ENCODE measurements around the gene NACA. TPM values are rescaled to one million over a fixed set of nuclear protein-coding genes. Genes with fewer than 3 reads are reported as not detected.
"Not testable (repeated sequence)": the region's sequence is repeated elsewhere in the genome, so short reads cannot be mapped to it uniquely, and the experiment has no call there.

NACA gene
- total and polyA plus RNA-seq, 3 experiments from 2014 or later, result 957 to 1,079 (median 1,017) TPM

DNA sequence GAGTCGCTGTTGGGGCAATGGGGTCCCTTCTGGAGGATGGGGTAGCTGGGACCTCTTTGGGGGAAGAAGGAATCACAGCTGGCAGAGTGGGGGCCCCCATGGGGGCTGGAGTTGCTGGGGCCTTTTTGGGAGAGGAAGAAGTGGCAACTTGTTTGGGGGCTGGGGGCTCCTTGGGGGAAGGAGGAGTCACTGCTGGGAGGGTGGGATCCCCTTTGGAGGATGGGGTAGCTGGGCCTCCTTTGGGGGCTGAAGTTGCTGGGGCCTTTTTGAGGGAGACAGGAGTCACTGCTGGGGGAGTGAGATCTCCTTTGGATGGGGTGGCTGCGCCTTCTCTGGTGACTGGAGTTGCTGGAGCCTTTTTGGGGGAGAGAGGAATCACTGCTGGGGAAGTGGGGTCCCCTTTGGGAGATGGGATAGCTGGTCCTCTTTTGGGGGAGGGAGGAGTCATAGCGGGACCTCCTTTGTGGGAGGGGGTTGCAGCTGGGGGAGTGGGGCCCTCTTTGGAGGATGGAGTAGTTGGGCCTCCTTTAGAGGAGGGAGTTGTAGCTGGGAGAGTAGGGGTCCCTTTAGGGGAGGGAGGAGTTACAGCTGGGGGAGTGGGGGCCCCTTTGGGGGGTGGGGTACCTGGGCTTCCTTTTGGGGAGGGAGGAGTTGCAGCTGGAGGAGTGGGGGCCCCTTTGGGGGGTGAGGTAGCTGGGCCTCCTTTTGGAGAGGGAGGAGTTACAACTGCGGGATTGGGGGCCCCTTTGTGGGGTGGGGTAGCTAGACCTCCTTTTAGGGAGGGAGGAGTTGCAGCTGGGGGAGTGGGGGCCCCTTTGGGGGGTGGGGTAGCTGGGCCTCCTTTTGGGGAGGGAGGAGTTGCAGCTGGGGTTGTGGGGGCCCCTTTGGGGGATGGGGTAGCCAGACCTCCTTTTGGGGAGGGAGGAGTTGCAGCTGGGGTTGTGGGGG, 7.9 kb downstream of the NACA start:
- peak overlapping the region in 6 of 8 donors; percentile 53 to 94 (median 83) for H3K27ac Mint-ChIP-seq
- no peaks in the 10 kb centered on the region for H3K9me3 ChIP-seq (ENCODE audit: low read length)
- peaks cover 10 to 83% (median 25%) of the 10 kb centered on the region in 3 donors for H3K36me3 Mint-ChIP-seq
- peak overlapping the region in 1 of 7 donors; percentile 49 for H3K4me3 Mint-ChIP-seq
- H3K4me1 Mint-ChIP-seq, result peaks cover 55 to 62% (median 62%) of the 10 kb centered on the region in 3 donors
- H3K4me1 ChIP-seq (ENCODE audit: insufficient read depth, low read length), result peaks cover 52% of the 10 kb centered on the region
- H3K27ac ChIP-seq (ENCODE audit: low read depth, low read length), result no peak overlapping the region
- no peaks in the 10 kb centered on the region for H3K9me3 Mint-ChIP-seq
- H3K4me3 ChIP-seq (ENCODE audit: low read length), result no peak overlapping the region
- peaks cover 0 to 4% of the 10 kb centered on the region in 2 donors for H3K27me3 Mint-ChIP-seq
- no peak for DNase-seq
- peaks cover 66% of the 10 kb centered on the region for H3K36me3 ChIP-seq (ENCODE audit: insufficient read depth, low read length)
- H3K27me3 ChIP-seq (ENCODE audit: insufficient read depth, low read length, poor library complexity, severe bottlenecking), result no peaks in the 10 kb centered on the region
- POLR2A ChIA-PET, result interaction anchor here (1.4 kb wide), 1 partner anchor 8 kb away, joined by 4 read pairs; the partner anchor contains the start of gene NACA
- CTCF ChIA-PET, result interaction anchor here (0.7 to 1.2 kb wide), 4 partner anchors 29 to 46 kb away, joined by 3 read pairs; partner anchors contain the start of gene PTGES3

DNA sequence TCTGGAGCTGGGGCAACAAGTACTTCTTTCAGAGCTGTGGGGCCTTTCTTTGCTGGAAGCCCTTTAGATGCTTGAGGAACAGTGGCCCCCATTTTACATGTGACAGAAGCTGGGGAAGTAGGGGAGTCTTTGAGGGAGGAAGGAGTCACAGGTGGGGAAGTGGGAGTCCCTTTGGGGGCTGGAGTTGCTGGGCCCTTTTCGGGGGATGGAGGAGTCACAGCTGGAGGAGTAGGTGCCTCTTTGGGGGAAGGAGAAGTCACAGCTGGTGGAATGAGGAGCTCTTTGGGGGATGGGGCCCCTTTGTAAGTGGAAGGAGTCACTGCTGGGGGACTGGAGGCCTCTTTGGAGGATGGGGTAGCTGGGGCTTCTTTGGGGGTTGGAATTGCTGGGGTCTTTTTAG, 8.6 kb downstream of the NACA start:
- H3K4me3 Mint-ChIP-seq, result peak overlapping the region in 3 of 7 donors; percentile 1 to 22 (median 5)

DNA sequence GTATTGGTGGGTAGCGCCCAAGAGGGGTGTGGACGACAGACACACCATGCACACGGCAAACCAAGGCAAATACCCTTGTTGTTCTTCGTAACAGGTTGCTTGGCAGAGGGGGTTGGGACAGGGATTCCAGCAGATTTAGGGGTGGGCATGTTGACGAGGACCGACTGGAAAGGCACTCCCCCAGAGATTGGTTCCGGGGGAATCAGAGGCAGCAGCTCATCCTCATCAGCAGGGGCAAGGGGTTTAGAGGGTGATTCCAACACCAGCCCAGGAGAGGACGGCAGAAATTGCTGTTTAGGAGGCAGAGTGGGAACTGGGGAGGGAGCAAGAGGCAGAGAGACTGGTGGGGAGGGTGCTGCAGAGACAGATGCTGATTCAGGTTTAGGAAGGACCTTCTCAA, 9.3 kb downstream of the NACA start:
- no peak overlapping the region for H3K4me3 ChIP-seq (ENCODE audit: low read length)
- no peak overlapping the region for H3K27ac ChIP-seq (ENCODE audit: low read depth, low read length)
- Mint-ChIP-seq H3K4me3 (no peak overlapping the region), H3K27me3 (peaks cover 0 to 4% of the 10 kb centered on the region in 2 donors), H3K4me1 (peaks cover 41 to 48% (median 48%) of the 10 kb centered on the region in 3 donors), H3K27ac (peak overlapping the region in 6 of 8 donors; percentile 7 to 82 (median 58)), H3K36me3 (peaks cover 10 to 80% (median 30%) of the 10 kb centered on the region in 3 donors), H3K9me3 (no peaks in the 10 kb centered on the region)
- peaks cover 38% of the 10 kb centered on the region for H3K4me1 ChIP-seq (ENCODE audit: insufficient read depth, low read length)
- H3K27me3 ChIP-seq (ENCODE audit: insufficient read depth, low read length, poor library complexity, severe bottlenecking), result no peaks in the 10 kb centered on the region
- DNase-seq, result peak in 1 of 5 donors; percentile 22
- peaks cover 57% of the 10 kb centered on the region for H3K36me3 ChIP-seq (ENCODE audit: insufficient read depth, low read length)
- ChIA-PET CTCF (no interaction called here), POLR2A (interaction anchor here (1.4 kb wide), 1 partner anchor 10 kb away, joined by 4 read pairs; the partner anchor contains the start of gene NACA)
- H3K9me3 ChIP-seq (ENCODE audit: low read length), result no peaks in the 10 kb centered on the region

More for the DNA sequence above, 8.6 kb downstream of the NACA start:
- Mint-ChIP-seq H3K27me3 (peaks cover 0 to 4% of the 10 kb centered on the region in 2 donors), H3K4me1 (peaks cover 48 to 55% (median 54%) of the 10 kb centered on the region in 3 donors), H3K27ac (peak overlapping the region; percentile 10 to 94 (median 83)), H3K9me3 (no peaks in the 10 kb centered on the region), H3K36me3 (peaks cover 10 to 81% (median 27%) of the 10 kb centered on the region in 3 donors)
- peaks cover 58% of the 10 kb centered on the region for H3K36me3 ChIP-seq (ENCODE audit: insufficient read depth, low read length)
- POLR2A ChIA-PET, result interaction anchor here (1.4 kb wide), 1 partner anchor 9 kb away, joined by 4 read pairs; the partner anchor contains the start of gene NACA
- no peaks in the 10 kb centered on the region for H3K27me3 ChIP-seq (ENCODE audit: insufficient read depth, low read length, poor library complexity, severe bottlenecking)
- H3K4me3 ChIP-seq (ENCODE audit: low read length), result no peak overlapping the region
- DNase-seq, result peak in 1 of 5 donors; percentile 1
- no peak overlapping the region for H3K27ac ChIP-seq (ENCODE audit: low read depth, low read length)
- peaks cover 45% of the 10 kb centered on the region for H3K4me1 ChIP-seq (ENCODE audit: insufficient read depth, low read length)
- CTCF ChIA-PET, result interaction anchor here (0.7 to 1.0 kb wide), 2 partner anchors 29 to 45 kb away, joined by 3 read pairs; no protein-coding TSS in a partner anchor
- no peaks in the 10 kb centered on the region for H3K9me3 ChIP-seq (ENCODE audit: low read length)

DNA sequence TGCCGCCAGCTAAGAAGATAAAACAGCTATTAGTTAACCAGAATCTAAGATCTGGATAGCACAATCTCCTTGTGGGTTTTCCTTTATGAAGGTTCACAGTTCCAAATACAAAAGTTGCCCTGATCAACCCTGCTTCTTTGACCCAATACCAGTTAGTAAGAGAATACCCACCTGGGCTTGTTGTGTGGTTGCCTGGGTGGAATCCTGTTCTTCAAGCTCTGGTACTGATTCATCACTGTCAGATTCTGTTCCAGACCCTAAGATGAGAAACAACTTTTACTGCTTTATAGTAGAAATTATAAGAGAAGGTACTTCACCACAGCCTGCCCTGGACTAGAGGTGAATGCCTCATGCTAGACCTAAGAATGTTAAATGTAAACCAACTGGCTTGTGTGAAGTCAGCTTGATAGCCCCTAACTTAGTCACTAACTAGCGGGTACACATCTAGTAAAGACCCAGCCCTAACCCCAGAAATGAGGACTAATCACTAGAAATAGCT, 10.6 kb downstream of the NACA start:
- Histone ChIP-seq H3K9me3 (ENCODE audit: low read length) (no peaks in the 10 kb centered on the region), H3K4me1 (ENCODE audit: insufficient read depth, low read length) (peaks cover 25% of the 10 kb centered on the region), H3K4me3 (ENCODE audit: low read length) (no peak overlapping the region), H3K27me3 (ENCODE audit: insufficient read depth, low read length, poor library complexity, severe bottlenecking) (no peaks in the 10 kb centered on the region), H3K27ac (ENCODE audit: low read depth, low read length) (no peak overlapping the region), H3K36me3 (ENCODE audit: insufficient read depth, low read length) (peaks cover 45% of the 10 kb centered on the region)
- ChIA-PET POLR2A (no interaction called here), CTCF (no interaction called here)
- peak overlapping the region in 5 of 8 donors; percentile 15 to 82 (median 57) for H3K27ac Mint-ChIP-seq
- H3K4me3 Mint-ChIP-seq, result no peak overlapping the region
- H3K27me3 Mint-ChIP-seq, result no peaks in the 10 kb centered on the region
- DNase-seq, result peak in 1 of 5 donors; percentile 3
- peaks cover 28 to 35% (median 34%) of the 10 kb centered on the region in 3 donors for H3K4me1 Mint-ChIP-seq
- no peaks in the 10 kb centered on the region for H3K9me3 Mint-ChIP-seq
- H3K36me3 Mint-ChIP-seq, result peaks cover 10 to 67% (median 24%) of the 10 kb centered on the region in 3 donors

DNA sequence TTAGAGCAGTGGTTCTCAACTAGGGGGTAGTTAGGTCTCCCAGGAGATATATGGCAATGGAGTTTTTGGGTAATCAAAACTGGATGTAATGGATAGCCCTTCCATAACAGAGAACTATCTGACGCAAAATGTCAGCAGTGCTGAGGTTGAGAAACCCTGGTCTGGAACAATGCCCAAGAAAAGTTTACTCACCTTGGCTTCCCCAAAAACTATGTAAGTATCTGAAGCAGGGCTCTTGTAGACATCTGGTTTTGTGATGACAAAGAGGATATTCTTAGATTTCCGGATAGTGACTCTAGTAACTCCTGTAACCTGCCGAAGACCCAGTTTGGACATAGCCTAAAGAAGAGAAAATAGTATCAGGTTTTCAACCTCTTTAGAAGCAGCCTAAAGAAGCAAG, 11.8 kb downstream of the NACA start:
- ChIA-PET CTCF (no interaction called here), POLR2A (no interaction called here)
- DNase-seq, result no peak
- Histone ChIP-seq H3K9me3 (ENCODE audit: low read length) (no peaks in the 10 kb centered on the region), H3K4me3 (ENCODE audit: low read length) (no peak overlapping the region), H3K36me3 (ENCODE audit: insufficient read depth, low read length) (peaks cover 36% of the 10 kb centered on the region), H3K27ac (ENCODE audit: low read depth, low read length) (no peak overlapping the region), H3K4me1 (ENCODE audit: insufficient read depth, low read length) (peaks cover 14% of the 10 kb centered on the region), H3K27me3 (ENCODE audit: insufficient read depth, low read length, poor library complexity, severe bottlenecking) (no peaks in the 10 kb centered on the region)
- H3K27me3 Mint-ChIP-seq, result no peaks in the 10 kb centered on the region
- H3K4me1 Mint-ChIP-seq, result peaks cover 19 to 26% (median 24%) of the 10 kb centered on the region in 3 donors
- H3K9me3 Mint-ChIP-seq, result no peaks in the 10 kb centered on the region
- no peak overlapping the region for H3K27ac Mint-ChIP-seq
- no peak overlapping the region for H3K4me3 Mint-ChIP-seq
- H3K36me3 Mint-ChIP-seq, result peaks cover 10 to 58% (median 24%) of the 10 kb centered on the region in 3 donors

DNA sequence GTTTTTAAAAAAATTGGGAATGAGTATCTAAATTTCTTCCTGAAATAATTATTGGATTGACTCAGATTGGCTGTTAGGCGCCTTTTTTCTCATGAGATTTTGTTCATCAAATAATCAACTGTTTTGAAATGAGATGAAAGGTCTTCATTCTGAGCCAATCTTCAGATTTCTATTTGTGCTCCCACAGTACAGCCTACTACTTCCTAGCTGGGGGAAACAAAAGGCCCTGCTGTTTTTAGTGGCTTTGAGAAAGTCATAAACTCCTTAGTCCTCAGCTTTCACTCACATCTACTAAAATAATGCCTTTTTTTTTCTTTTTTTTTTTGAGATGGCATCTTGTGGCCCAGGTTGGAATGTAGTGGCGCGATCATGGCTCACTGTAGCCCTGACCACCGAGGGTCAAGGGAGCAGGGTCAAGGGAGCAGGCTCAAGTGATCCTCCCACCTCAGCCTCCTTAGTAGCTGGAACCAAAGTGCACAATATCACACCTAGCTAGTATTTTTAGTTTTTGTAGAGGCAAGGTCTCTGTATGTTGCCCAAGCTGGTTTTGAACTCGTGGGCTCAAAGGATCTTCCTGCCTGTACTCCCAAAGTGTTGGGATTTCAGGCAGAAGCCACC, 15.2 kb downstream of the NACA start:
- Mint-ChIP-seq H3K36me3 (peaks cover 10 to 37% (median 24%) of the 10 kb centered on the region in 3 donors), H3K27me3 (no peaks in the 10 kb centered on the region), H3K27ac (peak overlapping the region in 3 of 8 donors; percentile 8 to 60 (median 11)), H3K4me1 (peaks cover 0 to 1% (median under 1%) of the 10 kb centered on the region in 3 donors), H3K4me3 (no peak overlapping the region), H3K9me3 (no peaks in the 10 kb centered on the region)
- Histone ChIP-seq H3K27ac (ENCODE audit: low read depth, low read length) (no peak overlapping the region), H3K4me3 (ENCODE audit: low read length) (no peak overlapping the region), H3K27me3 (ENCODE audit: insufficient read depth, low read length, poor library complexity, severe bottlenecking) (no peaks in the 10 kb centered on the region), H3K4me1 (ENCODE audit: insufficient read depth, low read length) (no peaks in the 10 kb centered on the region), H3K9me3 (ENCODE audit: low read length) (no peaks in the 10 kb centered on the region), H3K36me3 (ENCODE audit: insufficient read depth, low read length) (peaks cover 26% of the 10 kb centered on the region)
- DNase-seq, result no peak
- ChIA-PET CTCF (no interaction called here), POLR2A (interaction anchor here (0.7 kb wide), 1 partner anchor 252 kb away, joined by 6 read pairs; no protein-coding TSS in a partner anchor)

DNA sequence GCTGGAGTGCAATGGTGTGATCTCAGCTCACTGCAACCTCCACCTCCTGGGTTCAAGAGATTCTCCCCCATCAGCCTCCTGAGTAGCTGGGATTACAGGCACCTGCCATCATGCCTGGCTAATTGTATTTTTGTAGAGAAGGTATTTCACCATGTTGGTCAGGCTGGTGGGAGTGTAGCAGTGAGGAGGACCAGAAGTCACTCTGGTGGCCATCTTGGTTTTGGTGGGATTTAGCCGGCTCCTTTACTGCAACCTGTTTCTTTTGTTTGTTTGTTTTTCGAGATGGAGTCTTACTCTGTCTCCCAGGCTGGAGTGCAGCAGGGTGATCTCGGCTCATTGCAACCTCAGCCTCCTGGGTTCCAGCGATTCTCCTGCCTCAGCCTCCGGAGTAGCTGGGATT, 20.6 kb downstream of the NACA start:
- H3K4me3 ChIP-seq (ENCODE audit: low read length); H3K9me3 Mint-ChIP-seq; H3K4me3 Mint-ChIP-seq; H3K4me1 Mint-ChIP-seq; H3K27me3 Mint-ChIP-seq; H3K27me3 ChIP-seq (ENCODE audit: insufficient read depth, low read length, poor library complexity, severe bottlenecking); CTCF ChIA-PET; H3K9me3 ChIP-seq (ENCODE audit: low read length); H3K27ac ChIP-seq (ENCODE audit: low read depth, low read length); H3K4me1 ChIP-seq (ENCODE audit: insufficient read depth, low read length); H3K36me3 ChIP-seq (ENCODE audit: insufficient read depth, low read length); DNase-seq; H3K36me3 Mint-ChIP-seq; H3K27ac Mint-ChIP-seq: not testable (repeated sequence)
- POLR2A ChIA-PET, result interaction anchor here (0.6 kb wide), 2 partner anchors 183 to 580 kb away, joined by 4 read pairs; partner anchors contain the start of gene RBMS2
